ENCODE results near the gene GRB14. TPM values are rescaled to one million over a fixed set of nuclear protein-coding genes. Genes with fewer than 3 reads are reported as not detected.

Gene GRB14
- total and polyA plus RNA-seq, 10 of the 15 experiments (the other 5 are each of a cell fraction or from before 2014, with no cell fraction given) = not detected

- RAD21 ChIA-PET (ENCODE audit: unreplicated experiment) = no interaction called here
Measured at GRCh38 chr2:164453656-164454305, 167.5 kb downstream of the GRB14 start.

More at GRCh38 chr2:164453656-164454305, 167.5 kb downstream of the GRB14 start:
- CTCF ChIA-PET = no interaction called here
- POLR2A ChIA-PET = no interaction called here
- no peak overlapping the region for H3K4me3 ChIP-seq
- in situ Hi-C loops (cut with MboI) (no loop called here), intact Hi-C loops (cut with micrococcal nuclease; ENCODE audit: unreplicated experiment) (no loop called here)
- BruUV-seq (replicated peaks) = no TSS peak
- no peaks in the 10 kb centered on the region for H3K36me3 ChIP-seq (ENCODE audit: control insufficient read depth in 2 of 2, insufficient read depth in 2 of 2, low read length in 1 of 2)
- no peaks in the 10 kb centered on the region for H3K27me3 ChIP-seq (replicated peaks in 1 of 2; ENCODE audit: control insufficient read depth in 2 of 2, insufficient read depth in 2 of 2, low read length in 1 of 2)
- no peaks in the 10 kb centered on the region for H3K4me1 ChIP-seq (ENCODE audit: control insufficient read depth, insufficient read depth, low read length)
- H2AFZ ChIP-seq (ENCODE audit: control insufficient read depth, low read depth, low read length) = no peak overlapping the region
- H4K20me1 ChIP-seq (ENCODE audit: control insufficient read depth, insufficient read depth) = no peaks in the 10 kb centered on the region
- H3K9me3 ChIP-seq (replicated peaks; ENCODE audit: control insufficient read depth, insufficient read depth, low read length) = no peaks in the 10 kb centered on the region
- DNase-seq (ENCODE audit: low read depth, low spot score) (no peak), ATAC-seq (no peak), FAIRE-seq (no peak)
- 14% methylated on average over 5 of the region's 5 CpGs for WGBS (ENCODE audit: insufficient coverage, insufficient replicate concordance, low lambda C conversion rate, missing lambda C conversion rate)
- no peak overlapping the region for H3K4me2 ChIP-seq (ENCODE audit: control insufficient read depth, insufficient read depth)
- TF ChIP-seq CTCF (IDR thresholded peaks at IDR 0.05 in 2 of 3, conservative IDR thresholded peaks at IDR 0.05 in 1 of 3; ENCODE audit: control insufficient read depth in 2 of 3, extremely low read depth in 1 of 3, insufficient read depth in 1 of 3, low read depth in 3 of 3, low read length in 3 of 3) (no peak), NR2C1 (IDR thresholded peaks at IDR 0.05) (no peak), BCL3 (IDR thresholded peaks at IDR 0.05; ENCODE audit: borderline replicate concordance, insufficient read depth, low read depth, low read length, poor library complexity, severe bottlenecking) (no peak)
- no peak overlapping the region for H3K9ac ChIP-seq (ENCODE audit: control insufficient read depth, insufficient read depth, low read length)
- H3K79me2 ChIP-seq (ENCODE audit: control insufficient read depth, insufficient read depth, low read length) = no peaks in the 10 kb centered on the region
- SMC1A ChIA-PET (ENCODE audit: uncharacterized antibody, unreplicated experiment) = interaction anchor here (0.7 kb wide), 1 partner anchor 15 kb away, joined by 3 read pairs; no protein-coding TSS in a partner anchor
- H3K27ac ChIP-seq (ENCODE audit: control insufficient read depth, insufficient read depth) = no peak overlapping the region

Measured in GM12878 (cell line).